SK-N-SH (cell line): ENCODE results near the gene ZDHHC14.

ENCODE experiments used
- CTCF ChIP-seq: fragments of 200-600 bp; sonication (generic); IDR thresholded peaks from 2 replicates; pipeline ENCODE4 v1.6.1; 2017; ENCODE audit warnings: antibody characterized with exemption, mild to moderate bottlenecking, moderate library complexity
- GATA2 ChIP-seq: sonication (generic); formaldehyde crosslinking; IDR thresholded peaks from 2 replicates; pipeline ENCODE4 v1.5.0; 2020; ENCODE audit warnings: mild to moderate bottlenecking, missing genetic modification reagents
- MAX ChIP-seq: IDR thresholded peaks from 2 replicates; pipeline ENCODE4 v1.4.0; 2012; ENCODE audit warnings: low read depth
- MXI1 ChIP-seq: IDR thresholded peaks from 2 replicates; pipeline ENCODE4 v1.6.1; 2012; ENCODE audit warnings: mild to moderate bottlenecking, low read depth, low read length, improper control_type of control experiment
- ZBTB33 ChIP-seq: IDR thresholded peaks from 2 replicates; pipeline ENCODE4 v1.4.0; 2012; ENCODE audit warnings: low read depth, borderline replicate concordance

- TF ChIP-seq MXI1, result no peak
- TF ChIP-seq GATA2 (CRISPR knock-in tag), result no peak
- no peak for TF ChIP-seq MAX
- no peak for TF ChIP-seq ZBTB33
- no peak for TF ChIP-seq CTCF
Observed at GRCh38 chr6:157621406-157621805, 240.4 kb downstream of the ZDHHC14 start.
